Stimulated activated CD8-positive, alpha-beta memory T cell treated with anti-CD3 and anti-CD28 coated beads, Interleukin-7, amount 100 ng/mL, for 24 hours (primary cell): ENCODE measurements around the gene EXD2.
"Not testable (repeated sequence)": the region's sequence is repeated elsewhere in the genome, so short reads cannot be mapped to it uniquely, and the experiment has no call there.

Experiments
- DNase-seq: peaks from one replicate; pipeline ENCODE4 v3.0.0-alpha.2; 2020; ENCODE audit warnings: low read depth

EXD2 gene

DNA sequence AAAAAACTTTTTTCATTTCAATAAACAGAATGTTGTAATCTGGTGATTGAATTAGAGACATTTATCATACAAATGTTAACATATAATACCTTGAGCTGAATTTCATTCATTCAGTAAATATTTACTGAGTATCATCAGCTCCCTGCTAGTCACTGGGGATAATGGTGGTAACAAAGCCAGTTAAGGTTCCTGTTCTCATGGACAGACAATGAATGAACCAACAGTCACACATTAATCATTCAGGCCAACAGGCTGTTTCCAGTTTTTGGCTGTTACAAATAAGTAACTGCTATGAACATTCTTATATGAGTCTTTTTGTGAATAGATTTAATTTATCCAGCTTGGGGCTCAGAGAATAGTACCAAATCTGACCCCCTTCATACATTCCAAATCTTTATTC, 13.5 kb downstream of the EXD2 start:
- DNase-seq: no peak

DNA sequence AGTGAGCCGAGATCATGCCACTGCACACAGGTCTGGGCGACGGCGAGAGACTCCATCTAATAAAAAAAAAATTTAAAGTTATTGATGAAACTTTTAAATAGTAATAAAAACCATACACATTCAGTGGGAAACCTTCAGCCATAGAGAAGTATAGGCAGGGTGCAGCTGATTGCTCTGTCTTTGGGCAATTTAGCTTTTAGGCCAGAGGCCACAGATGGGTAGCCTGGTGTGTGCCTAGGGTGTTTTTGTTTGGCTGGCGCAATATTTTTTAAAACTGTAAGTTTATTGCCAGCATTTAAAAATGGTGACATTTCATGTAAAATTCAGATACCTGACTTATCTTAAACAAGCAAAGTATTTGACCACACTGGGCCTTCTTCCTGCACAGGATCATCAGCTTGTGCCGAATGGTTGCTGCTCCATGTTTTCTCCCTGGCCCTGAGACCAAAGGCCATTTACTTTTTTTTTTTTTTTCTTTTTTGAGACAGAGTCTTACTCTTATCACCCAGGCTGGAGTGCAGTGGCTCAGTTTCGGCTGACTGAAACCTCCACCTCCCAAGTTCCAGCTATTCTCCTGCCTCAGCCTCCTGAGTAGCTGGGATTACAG, 16.2 kb downstream of the EXD2 start:
- DNase-seq: no peak

DNA sequence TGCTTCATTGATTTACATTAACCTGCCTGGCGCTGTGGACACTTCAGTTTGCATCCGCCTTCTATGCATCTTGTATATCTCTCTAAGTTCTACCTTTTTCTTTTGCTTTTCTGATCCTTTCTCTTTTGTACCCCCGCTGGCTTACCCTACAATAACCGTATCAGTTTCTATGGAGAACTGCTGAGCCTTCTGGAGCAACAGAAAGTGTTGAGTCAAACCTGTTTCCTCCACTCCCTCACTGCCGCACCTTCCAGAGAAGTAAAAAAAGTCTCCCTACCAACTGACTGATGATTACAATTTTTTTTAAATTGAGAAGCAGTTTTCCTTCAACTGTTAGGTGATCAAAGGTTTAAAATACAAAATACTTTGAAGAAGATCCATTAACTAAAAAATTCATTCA, 17.4 kb downstream of the EXD2 start:
- no peak for DNase-seq

DNA sequence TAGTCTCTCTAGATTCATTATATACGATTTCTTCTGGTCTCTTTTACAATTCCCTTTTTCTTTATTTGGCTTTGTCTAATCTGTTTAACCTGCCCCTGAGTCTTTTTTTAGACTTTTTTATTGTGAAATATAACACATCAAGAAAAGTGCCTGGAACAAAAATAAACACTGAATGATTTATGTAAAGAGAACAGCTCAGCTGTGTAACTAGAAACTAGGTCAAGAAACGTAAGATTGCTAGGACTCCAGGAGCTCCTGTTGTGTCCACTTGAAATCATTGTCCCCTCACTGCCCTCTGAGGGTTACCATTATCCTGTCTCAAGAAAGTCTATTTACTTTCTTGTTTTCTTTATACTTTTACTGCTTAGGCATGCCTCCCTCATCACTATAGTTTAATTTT, 23.1 kb downstream of the EXD2 start:
- no peak for DNase-seq

DNA sequence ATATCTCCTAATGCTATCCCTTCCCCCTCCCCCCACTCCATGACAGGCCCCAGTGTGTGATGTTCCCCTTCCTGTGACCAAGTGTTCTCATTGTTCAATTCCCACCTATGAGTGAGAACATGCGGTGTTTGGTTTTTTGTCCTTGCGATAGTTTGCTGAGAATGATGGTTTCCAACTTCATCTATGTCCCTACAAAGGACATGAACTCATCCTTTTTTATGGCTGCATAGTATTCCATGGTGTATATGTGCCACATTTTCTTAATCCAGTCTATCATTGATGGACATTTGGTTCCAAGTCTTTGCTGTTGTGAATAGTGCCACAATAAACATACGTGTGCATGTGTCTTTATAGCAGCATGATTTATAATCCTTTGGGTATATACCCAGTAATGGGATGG, 26.4 kb downstream of the EXD2 start:
- not testable (repeated sequence) for DNase-seq

DNA sequence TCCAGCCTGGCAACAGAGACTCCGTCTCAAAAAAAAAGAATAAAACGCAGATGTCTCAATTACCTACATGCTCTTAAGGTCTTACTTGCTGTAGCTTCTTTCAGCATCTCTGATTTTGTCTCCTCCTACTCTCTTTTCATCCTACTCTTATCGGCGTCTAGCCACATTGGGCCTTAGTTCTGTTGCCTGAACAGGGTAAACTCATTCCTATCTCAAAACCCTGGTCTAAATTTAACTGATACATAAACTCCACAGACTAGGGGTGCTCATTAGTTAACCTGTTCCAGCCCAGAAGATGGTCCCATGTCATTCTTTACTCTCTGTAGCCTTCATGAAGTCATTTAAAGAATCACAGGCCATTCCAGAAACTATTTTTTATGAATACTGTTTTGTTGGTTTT, 33.6 kb downstream of the EXD2 start:
- no peak for DNase-seq

DNA sequence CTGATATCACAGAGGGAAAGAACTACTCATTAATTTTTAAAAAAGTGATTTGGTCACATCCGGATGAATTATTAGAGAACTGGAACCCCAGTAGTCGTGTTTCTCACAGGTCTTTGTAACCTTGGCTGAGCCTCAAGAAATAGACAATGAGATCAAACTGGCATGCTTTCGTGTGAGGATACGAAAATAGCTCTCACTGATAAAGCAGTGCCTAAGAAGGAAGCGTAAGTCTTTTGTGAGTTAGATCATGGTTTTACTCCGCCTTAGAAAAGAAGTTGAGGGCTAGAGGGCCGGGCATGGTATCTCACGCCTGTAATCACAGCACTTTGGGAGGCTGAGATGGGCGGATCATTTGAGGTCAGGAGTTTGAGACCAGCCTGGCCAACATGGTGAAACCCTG, 34.9 kb downstream of the EXD2 start:
- no peak for DNase-seq

DNA sequence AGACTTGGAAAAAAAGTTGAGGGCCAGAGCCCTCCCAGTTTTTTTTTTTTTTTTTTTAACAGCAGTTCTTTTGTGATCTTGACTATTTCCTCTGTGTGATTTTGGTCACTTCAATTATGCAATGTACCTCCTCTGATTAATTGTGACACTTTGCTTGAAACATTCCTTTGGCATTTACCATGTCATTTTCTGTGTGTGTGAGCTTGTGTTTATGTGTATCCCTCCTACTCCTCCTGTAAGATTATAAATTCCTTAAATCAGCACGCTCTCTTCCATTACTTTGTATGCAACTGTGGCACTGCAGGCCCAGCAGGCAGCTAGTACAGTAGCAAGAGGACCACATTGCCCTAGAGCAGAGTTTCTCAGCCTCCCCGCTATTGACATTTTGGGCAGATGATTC, 35.4 kb downstream of the EXD2 start:
- no peak for DNase-seq

DNA sequence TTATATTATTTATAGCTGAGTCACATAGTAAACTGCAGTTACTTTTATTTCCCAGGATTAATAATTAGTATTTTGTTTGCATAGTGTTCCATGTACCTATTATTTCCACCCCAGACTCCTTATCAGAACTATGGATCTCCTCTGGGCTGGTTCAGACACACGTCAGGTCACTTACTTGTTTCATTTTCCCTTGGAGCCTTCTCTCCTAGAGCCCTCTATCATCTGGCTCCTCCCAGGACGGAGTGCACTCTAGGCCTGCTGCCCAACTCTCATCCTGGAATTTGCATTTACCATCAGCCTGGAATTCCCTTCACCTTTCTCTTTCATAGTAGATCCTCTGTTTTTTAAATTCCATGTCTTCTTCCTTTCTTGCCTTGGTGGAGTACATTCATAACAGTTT, 40.2 kb downstream of the EXD2 start:
- DNase-seq: no peak

DNA sequence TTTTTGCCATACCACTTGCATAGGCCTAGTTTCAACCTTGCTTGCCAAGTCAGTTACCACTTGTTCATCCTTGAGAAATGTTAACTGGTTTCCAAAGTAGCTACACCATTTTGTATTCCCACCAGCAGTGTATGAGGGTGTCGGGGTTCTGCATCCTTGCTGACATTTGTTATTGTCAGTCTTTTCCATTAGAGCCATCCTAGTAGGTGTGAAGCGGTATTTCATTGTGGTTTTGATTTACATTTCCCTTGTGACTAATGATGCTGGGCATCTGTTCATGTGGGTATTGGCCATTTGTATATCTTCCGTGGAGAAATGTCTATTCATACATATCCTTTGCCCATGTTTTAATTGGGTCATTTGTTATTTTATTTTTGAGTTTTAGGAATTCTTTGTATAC, 41.1 kb downstream of the EXD2 start:
- no peak for DNase-seq

DNA sequence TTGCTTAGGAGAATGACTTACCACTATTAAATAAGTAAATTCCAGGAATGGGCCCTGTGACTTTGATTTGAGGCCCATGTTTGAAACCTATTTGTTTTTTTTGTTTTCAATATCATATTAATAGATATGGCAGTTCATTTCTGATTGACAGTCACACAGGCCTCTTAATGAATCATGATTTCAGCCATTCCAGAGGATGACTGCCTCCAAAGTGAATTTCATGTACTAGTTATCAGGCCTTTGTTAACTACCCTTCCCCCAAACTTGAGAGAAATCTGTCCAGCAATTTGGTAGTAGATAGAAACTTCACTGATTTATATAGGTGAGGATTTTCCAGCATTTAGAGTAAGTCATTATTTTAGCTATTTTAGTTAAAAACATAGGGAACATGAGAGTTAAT, 42.8 kb downstream of the EXD2 start:
- no peak for DNase-seq

DNA sequence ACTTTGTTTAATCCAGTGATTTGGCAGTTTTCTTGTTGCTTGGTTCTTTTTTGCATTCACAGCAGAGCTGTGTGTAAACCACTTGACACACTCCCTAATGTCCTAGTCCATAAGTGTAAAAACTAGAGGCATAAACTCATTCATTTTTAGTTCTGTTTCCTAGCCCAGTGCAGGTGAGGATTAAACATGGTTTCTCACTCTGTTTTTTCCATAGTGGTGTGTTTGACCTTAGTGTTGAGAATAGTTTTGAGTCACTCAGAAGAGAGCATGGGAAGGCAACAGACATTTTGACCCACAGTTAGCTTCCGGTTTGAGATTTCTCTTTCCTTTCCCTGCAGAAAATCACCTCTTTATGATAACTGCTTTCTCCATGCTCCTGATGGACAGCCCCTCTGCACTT, 44.4 kb downstream of the EXD2 start:
- no peak for DNase-seq

DNA sequence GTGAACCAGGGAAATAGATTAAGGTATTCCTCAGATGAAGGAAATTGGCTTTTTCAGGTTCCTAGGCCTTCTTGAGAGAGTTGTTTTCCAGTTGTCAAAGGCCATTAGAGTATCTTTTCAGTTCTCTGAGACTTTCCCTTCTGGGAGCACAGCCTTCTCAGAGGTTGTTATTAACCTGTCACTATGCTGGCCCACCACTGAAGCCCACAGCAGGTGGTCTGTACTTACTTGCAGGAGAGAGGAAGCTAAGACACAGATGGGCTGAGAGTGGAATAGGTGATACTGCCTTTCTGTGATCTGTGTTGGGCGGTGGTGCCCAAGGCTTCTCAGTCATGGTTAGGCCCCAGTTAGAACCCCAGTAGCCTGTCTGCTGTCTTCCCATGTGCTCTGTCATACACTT, 45.8 kb downstream of the EXD2 start:
- DNase-seq: no peak

DNA sequence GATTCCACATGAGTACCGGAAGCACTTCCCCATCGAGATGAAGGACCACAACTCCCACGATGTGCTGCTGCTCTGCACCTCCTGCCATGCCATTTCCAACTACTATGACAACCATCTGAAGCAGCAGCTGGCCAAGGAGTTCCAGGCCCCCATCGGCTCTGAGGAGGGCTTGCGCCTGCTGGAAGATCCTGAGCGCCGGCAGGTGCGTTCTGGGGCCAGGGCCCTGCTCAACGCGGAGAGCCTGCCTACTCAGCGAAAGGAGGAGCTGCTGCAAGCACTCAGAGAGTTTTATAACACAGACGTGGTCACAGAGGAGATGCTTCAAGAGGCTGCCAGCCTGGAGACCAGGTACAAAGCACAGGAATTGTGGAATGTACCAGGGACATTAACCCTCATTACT, 46.3 kb downstream of the EXD2 start:
- DNase-seq: no peak

DNA sequence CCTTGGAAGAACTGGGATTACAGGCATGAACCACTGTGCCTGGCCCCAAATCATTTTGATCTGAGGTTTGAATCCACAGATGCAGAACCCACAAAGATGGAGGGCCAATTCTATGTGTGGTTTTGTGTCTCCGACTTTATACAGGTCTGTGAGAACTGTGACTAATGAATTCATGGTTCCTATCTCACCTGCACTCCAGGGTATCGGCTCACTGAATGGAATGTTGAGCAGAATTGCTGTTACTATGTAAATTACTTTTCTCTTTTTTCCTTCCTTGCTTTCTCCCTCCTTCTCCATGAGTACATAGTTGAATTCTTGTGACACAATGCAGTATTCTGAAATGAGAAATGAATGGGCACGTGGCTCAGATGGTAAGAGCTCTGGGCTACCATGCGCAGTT, 47.6 kb downstream of the EXD2 start:
- no peak for DNase-seq

DNA sequence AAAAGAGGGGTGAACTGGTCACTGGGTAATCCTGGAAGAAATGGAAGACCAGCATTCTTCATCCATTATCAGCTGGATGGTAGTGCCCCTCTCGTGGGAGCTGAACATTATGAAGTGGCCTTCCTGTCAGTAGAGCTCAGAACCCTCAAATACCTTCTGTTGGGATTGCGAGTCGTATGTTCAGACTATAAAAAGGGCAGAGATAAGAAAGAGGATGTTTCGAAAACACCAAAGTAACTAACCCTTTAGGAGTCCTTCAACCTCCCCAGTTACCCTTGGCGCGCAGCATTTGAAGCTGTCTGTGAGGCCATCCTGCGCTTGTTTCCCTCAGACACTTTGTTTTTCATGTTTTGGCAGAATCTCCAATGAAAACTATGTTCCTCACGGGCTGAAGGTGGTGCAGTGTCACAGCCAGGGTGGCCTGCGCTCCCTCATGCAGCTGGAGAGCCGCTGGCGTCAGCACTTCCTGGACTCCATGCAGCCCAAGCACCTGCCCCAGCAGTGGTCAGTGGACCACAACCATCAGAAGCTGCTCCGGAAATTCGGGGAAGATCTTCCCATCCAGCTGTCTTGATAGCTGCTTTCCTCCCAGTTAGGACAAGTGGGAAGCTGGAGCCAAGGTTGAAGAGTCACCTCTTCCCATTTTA, 49.4 kb downstream of the EXD2 start:
- DNase-seq: no peak

DNA sequence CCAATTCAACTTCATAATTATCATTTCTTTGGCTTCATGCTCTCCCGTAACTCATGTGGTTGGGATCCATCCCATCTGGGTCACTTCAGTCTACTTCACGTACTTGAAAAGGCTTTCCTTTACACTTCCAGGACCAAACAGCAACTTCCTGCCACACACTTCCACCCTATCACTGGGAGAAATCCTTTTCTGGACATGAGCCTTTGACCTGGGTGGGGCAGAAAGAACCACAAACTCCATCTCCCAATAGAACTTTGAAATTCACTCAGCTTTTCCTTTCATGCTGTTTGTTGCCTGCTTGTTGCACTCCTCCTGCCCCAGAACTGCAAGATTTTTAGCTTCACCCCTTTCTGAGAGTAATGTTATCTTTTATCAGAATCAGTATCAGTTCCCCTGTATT, 50.3 kb downstream of the EXD2 start:
- no peak for DNase-seq

DNA sequence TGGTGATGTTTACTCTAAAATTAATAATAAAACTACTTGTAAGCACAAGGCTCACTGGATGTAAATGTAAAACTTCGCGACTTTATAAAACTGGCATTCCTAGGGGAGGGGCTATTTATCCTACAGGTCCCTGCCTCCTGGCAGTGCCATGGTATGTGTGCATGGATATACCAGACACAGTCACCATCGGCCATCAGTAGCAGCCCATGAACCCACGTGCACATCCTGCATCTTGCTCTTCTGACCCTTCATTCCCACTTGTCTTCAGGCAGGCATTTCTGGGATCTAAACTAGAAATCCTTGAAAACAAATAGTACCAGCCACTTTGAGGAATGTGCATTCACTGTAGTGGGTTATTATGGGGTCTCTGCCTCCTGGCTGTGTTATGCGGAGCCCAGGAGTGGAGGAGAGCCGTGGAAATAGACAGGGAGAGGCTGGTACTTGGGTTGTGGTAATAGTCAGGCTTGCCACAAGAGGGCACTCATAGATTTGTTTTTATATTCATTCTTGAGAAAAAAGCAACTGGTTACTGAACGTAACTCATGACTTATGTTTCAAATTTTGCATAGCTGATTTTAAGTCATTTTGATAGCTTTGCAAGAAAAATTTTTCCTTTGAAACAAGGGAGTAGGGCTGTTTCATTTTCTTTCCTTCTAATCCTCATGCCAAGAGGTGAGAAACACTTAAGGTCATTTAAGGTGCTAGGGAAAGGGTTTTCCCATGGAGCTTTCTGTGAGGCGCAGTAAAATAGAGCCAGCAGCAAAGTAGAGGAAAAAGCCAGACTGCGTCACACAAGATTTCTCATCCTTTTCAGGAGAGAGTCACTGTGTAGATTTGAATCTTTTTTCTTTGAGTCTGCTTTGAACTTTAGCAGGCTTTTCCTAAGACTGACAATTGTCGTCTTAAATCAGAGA, 51.3 kb downstream of the EXD2 start:
- no peak for DNase-seq

DNA sequence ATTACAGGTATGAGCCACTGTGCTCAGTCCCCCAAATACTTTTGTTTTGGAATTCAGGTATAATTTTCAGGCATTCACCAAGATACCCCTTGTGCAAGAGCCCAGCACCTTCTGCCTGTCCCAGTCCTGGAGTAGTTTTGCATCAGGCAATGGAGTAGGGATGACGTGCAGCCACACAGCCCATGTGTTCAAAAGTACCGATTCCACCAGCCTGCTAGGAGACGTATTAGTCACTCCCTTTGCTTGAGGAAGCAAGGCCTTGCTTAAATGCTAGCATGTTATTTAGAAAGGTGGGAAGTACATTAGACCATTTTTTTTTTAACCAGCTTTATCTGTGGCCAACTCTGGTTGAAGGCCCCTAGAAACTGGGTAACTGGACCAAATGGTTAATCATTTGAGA, 53.6 kb downstream of the EXD2 start:
- DNase-seq: no peak

DNA sequence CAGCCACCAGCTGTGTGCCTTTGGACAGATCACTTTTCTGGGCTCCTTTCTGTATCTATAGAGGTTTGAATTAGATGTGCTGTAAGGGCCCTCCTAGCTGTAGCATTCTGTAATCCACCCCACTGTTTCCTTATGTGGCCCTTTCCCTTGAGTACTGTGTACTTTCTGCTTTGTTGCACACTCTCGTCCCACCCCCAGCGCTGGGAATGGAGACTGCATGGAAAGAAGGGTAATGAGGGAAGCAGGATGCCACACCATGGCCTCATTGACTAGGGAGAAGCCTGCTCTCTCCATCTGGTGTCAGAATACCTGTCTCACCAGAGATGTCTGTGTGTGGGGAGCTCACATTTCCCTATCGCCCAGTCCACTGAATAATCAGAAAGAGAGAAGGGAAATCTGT, 55.0 kb downstream of the EXD2 start:
- no peak for DNase-seq

DNA sequence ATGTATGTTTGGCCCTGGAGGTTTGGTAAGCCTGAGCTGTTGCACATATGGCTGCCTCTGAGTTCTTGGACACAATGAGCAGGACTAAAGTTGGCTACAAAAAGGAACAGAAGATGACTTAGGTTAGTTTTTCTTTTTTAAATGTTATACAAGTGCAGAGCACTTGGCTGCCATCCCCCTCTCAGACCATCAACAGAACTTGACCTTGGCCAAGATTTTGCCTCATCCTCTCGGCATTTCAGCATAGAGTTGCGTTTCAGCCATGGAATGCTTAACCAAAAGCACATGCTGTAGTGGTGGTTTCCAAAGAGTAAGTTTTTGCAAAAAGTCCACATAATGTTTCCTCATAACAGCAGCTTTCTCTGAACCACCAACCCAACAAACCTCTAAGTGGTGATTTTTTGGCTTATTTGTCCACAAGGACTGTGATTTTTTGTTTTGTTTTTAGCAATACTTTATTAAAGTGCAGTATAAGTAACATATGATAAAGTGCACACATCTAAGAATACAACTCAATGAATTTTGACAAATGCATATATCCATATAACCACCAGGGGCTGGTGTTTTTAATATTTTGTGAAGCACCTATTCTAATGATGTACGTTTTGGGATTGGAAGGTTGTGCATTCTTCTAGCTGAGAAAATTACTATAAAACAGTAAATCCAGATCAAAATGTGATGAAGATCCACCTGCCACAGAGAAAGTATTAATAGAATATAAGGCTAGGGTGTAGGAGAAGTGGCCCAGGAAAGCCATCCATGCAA, 56.6 kb downstream of the EXD2 start:
- no peak for DNase-seq

DNA sequence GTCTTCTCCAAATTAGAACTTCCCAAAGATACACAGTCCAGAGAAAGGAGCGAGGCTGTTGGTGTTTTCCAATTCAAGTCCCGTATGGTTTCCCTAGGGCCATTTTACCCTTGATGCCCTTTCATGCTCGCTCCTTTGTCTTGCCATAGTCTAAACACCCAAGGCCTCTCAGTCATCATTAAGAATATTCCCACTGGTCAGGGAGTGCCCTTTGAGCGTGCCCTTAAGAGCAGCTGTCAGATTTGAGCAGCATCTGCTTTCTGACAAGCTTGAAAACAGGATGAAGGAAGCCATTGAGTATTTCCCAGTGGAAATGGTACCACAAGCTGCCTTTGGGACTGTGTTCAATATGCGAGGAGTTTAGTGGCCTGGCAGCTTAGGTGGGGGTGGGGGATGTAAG, 58.3 kb downstream of the EXD2 start:
- DNase-seq: no peak

DNA sequence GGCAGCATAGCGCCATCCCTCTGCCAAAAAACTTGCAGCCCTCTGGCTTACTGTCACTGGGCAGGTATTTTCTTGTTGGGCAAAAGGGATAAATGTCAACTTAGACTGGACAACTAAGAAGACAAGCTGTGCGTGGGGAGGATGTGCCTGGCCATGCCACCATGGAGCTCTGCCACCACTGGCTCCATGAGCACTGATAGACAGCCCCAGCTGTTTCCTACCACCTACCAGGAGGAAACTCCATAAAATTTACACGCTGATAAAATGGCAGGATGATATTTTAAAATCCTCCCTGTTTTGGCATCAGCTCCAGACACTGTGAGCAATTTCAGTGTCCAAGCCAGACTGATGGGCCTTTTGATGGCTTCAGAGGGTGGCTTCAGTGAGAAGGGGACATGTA, 61.6 kb downstream of the EXD2 start:
- DNase-seq: no peak
